Common myeloid progenitor, CD34-positive (primary cell): ENCODE results near the gene SYNGAP1.

ENCODE experiments used
- CTCF ChIA-PET: fragments of 350-600 bp; sonication (Branson Sonifier 250); formaldehyde crosslinking; loops from one replicate; lab custom pipeline; 2021; ENCODE audit warnings: antibody characterized with exemption; lab: Charles Lee
- POLR2A ChIA-PET: fragments of 350-600 bp; sonication (Branson Sonifier 250); formaldehyde crosslinking; loops from one replicate; lab custom pipeline; 2021; ENCODE audit warnings: antibody characterized with exemption; lab: Charles Lee
- DNase-seq, 3 donors: peaks; one replicate each; pipeline versions ENCODE4 v3.0.0 to v3.0.0-alpha.2; 2013
- H3K27ac ChIP-seq, 2 experiments: 1 replicate in 1 of 2; 2 replicates in 1 of 2; pipeline ENCODE4 v1.7.0; 2013; ENCODE audit warnings: inconsistent platforms in 2 of 2, low read length in 2 of 2, mild to moderate bottlenecking in 2 of 2, low read depth in 1 of 2, moderate library complexity in 1 of 2; ENCODE audit not compliant: severe bottlenecking in 2 of 2, insufficient read depth in 1 of 2, poor library complexity in 1 of 2
- H3K27me3 ChIP-seq, 5 experiments: replicated peaks in 2 of 5; 1 replicate in 3 of 5; 2 replicates in 2 of 5; pipeline versions ENCODE4 v1.6.1 to v1.7.0; 2013; ENCODE audit warnings: low read length in 4 of 5, mild to moderate bottlenecking in 2 of 5, moderate library complexity in 2 of 5, inconsistent platforms in 1 of 5; ENCODE audit not compliant: insufficient read depth in 5 of 5, control insufficient read depth in 4 of 5
- H3K36me3 ChIP-seq, 4 experiments: 1 replicate in 2 of 4; 2 replicates in 2 of 4; pipeline versions ENCODE4 v1.6.1 to v1.7.0; 2013; ENCODE audit warnings: low read length in 3 of 4, control low read depth in 1 of 4, mild to moderate bottlenecking in 1 of 4; ENCODE audit not compliant: control insufficient read depth in 4 of 4, insufficient read depth in 4 of 4
- H3K4me1 ChIP-seq, 4 experiments: 1 replicate in 3 of 4; 2 replicates in 1 of 4; pipeline versions ENCODE4 v1.6.1 to v1.7.1; 2013; ENCODE audit warnings: low read length in 3 of 4, mild to moderate bottlenecking in 3 of 4, control low read depth in 1 of 4, inconsistent platforms in 1 of 4, moderate library complexity in 1 of 4; ENCODE audit not compliant: control insufficient read depth in 4 of 4, insufficient read depth in 4 of 4; ENCODE audit errors: control extremely low read depth in 1 of 4
- H3K4me3 ChIP-seq, 7 experiments: 1 replicate in 4 of 7; 2 replicates in 3 of 7; pipeline versions ENCODE4 v1.5.1 to v1.7.0; 2013; ENCODE audit warnings: mild to moderate bottlenecking in 7 of 7, low read length in 6 of 7, moderate library complexity in 6 of 7, inconsistent platforms in 2 of 7, low read depth in 2 of 7, control low read depth in 1 of 7; ENCODE audit not compliant: insufficient read depth in 4 of 7, control insufficient read depth in 1 of 7; ENCODE audit errors: extremely low read depth in 1 of 7
- H3K9me3 ChIP-seq, 5 experiments: 1 replicate in 4 of 5; 2 replicates in 1 of 5; pipeline versions ENCODE4 v1.6.1 to v1.7.1; 2013; ENCODE audit warnings: low read length in 4 of 5, mild to moderate bottlenecking in 2 of 5, inconsistent platforms in 1 of 5, low read depth in 1 of 5, moderate library complexity in 1 of 5; ENCODE audit not compliant: control insufficient read depth in 4 of 5, insufficient read depth in 2 of 5; ENCODE audit errors: control extremely low read depth in 1 of 5
- WGBS: methylation state at CpG from one replicate; pipeline ENCODE4 v1.1.5; 2013; ENCODE audit not compliant: insufficient coverage; 5-methylcytosine and 5-hydroxymethylcytosine counted together

Gene SYNGAP1

GRCh38 chr6:33430991-33431879 lies 11.4 kb downstream of the SYNGAP1 start:
- DNase-seq, result peak; percentile 81 to 91 (median 88)
- Histone ChIP-seq H3K4me1 (peaks cover 15 to 71% (median 69%) of the 10 kb centered on the region in 4 experiments), H3K9me3 (no peaks in the 10 kb centered on the region), H3K4me3 (peak overlapping the region in 6 of 7 experiments; percentile 40 to 68 (median 60)), H3K36me3 (peaks cover 4 to 13% (median 8%) of the 10 kb centered on the region in 4 experiments), H3K27me3 (no peaks in the 10 kb centered on the region), H3K27ac (peak overlapping the region; percentile 52 to 71)
- ChIA-PET POLR2A (interaction anchor here (0.6 kb wide), 1 partner anchor 119 kb away, joined by 4 read pairs; no protein-coding TSS in a partner anchor), CTCF (interaction anchor here (0.9 to 2.5 kb wide), 13 partner anchors 9 to 270 kb away, joined by 3 to 9 read pairs (median 4); partner anchors contain the start of genes CUTA, SYNGAP1 and ZBTB9)
- 0% methylated on average over 5 of the region's 12 CpGs for WGBS

GRCh38 chr6:33431880-33432541 lies 12.1 kb downstream of the SYNGAP1 start:
- Histone ChIP-seq H3K4me3 (peak overlapping the region; percentile 5 to 68 (median 57)), H3K4me1 (peaks cover 15 to 66% (median 64%) of the 10 kb centered on the region in 4 experiments), H3K9me3 (no peaks in the 10 kb centered on the region), H3K36me3 (peaks cover 4 to 20% (median 14%) of the 10 kb centered on the region in 4 experiments), H3K27ac (peak overlapping the region; percentile 36 to 71), H3K27me3 (no peaks in the 10 kb centered on the region)
- peak in 2 of 3 donors; percentile 67 to 81 for DNase-seq
- CTCF ChIA-PET, result interaction anchor here (1.4 to 1.6 kb wide), 4 partner anchors 9 to 49 kb away, joined by 3 to 5 read pairs (median 4); no protein-coding TSS in a partner anchor
- WGBS, result 0% methylated on average over 2 of the region's 12 CpGs
- POLR2A ChIA-PET, result interaction anchor here (0.6 kb wide), 1 partner anchor 120 kb away, joined by 4 read pairs; no protein-coding TSS in a partner anchor

DNA sequence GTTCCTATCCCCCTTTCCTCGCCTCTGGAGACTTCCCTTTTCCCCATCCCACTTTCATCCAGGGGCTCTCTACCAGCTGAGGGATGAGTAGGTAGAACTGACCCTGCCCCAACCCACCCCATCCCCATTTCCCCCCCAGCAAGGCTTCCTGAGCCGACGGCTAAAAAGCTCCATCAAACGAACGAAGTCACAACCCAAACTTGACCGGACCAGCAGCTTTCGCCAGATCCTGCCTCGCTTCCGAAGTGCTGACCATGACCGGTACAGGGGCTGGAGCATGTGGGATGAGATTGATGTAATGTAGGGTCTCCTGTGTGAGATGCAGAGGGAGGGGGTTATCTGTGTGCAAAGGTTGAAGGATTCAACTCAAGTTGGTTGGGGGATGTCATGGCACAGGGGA lies 12.7 kb downstream of the SYNGAP1 start:
- no peaks in the 10 kb centered on the region for H3K9me3 ChIP-seq
- peak overlapping the region in 1 of 2 experiments; percentile 71 for H3K27ac ChIP-seq
- 13% methylated on average over 6 of the region's 10 CpGs for WGBS
- peaks cover 15 to 60% (median 58%) of the 10 kb centered on the region in 4 experiments for H3K4me1 ChIP-seq
- no peak for DNase-seq
- POLR2A ChIA-PET, result no interaction called here
- CTCF ChIA-PET, result interaction anchor here (1.4 kb wide), 1 partner anchor 9 kb away, joined by 4 read pairs; no protein-coding TSS in a partner anchor
- H3K36me3 ChIP-seq, result peaks cover 4 to 26% (median 18%) of the 10 kb centered on the region in 4 experiments
- no peaks in the 10 kb centered on the region for H3K27me3 ChIP-seq
- peak overlapping the region in 6 of 7 experiments; percentile 40 to 68 (median 56) for H3K4me3 ChIP-seq

GRCh38 chr6:33433001-33433543 lies 13.2 kb downstream of the SYNGAP1 start:
- Histone ChIP-seq H3K27me3 (no peaks in the 10 kb centered on the region), H3K27ac (no peak overlapping the region), H3K4me1 (peaks cover 15 to 59% (median 57%) of the 10 kb centered on the region in 4 experiments), H3K4me3 (peak overlapping the region in 5 of 7 experiments; percentile 13 to 68 (median 57)), H3K36me3 (peaks cover 5 to 31% (median 21%) of the 10 kb centered on the region in 4 experiments), H3K9me3 (no peaks in the 10 kb centered on the region)
- POLR2A ChIA-PET, result no interaction called here
- CTCF ChIA-PET, result no interaction called here
- 100% methylated on average over 1 of the region's 1 CpG for WGBS
- no peak for DNase-seq

- CTCF ChIA-PET, result interaction anchor here (0.6 to 2.0 kb wide), 2 partner anchors 8 to 102 kb away, joined by 3 to 6 read pairs; no protein-coding TSS in a partner anchor
- Histone ChIP-seq H3K36me3 (peaks cover 6 to 37% (median 27%) of the 10 kb centered on the region in 4 experiments), H3K9me3 (no peaks in the 10 kb centered on the region), H3K4me3 (peak overlapping the region in 2 of 7 experiments; percentile 57 to 68), H3K4me1 (peaks cover 15 to 54% (median 51%) of the 10 kb centered on the region in 4 experiments), H3K27me3 (no peaks in the 10 kb centered on the region), H3K27ac (no peak overlapping the region)
- 19% methylated on average over 9 of the region's 17 CpGs for WGBS
- DNase-seq, result no peak
- POLR2A ChIA-PET, result interaction anchor here (0.7 kb wide), 1 partner anchor 12 kb away, joined by 3 read pairs; no protein-coding TSS in a partner anchor
Measured at GRCh38 chr6:33433544-33434191, 13.8 kb downstream of the SYNGAP1 start.

- DNase-seq, result no peak
- WGBS, result 95% methylated on average over 4 of the region's 4 CpGs
- Histone ChIP-seq H3K36me3 (peaks cover 6 to 46% (median 31%) of the 10 kb centered on the region in 4 experiments), H3K4me1 (peaks cover 10 to 41% (median 38%) of the 10 kb centered on the region in 4 experiments), H3K27me3 (no peaks in the 10 kb centered on the region), H3K27ac (no peak overlapping the region), H3K9me3 (no peaks in the 10 kb centered on the region), H3K4me3 (no peak overlapping the region)
- CTCF ChIA-PET, result interaction anchor here (0.9 to 2.0 kb wide), 2 partner anchors 9 to 46 kb away, joined by 3 to 6 read pairs; no protein-coding TSS in a partner anchor
- POLR2A ChIA-PET, result no interaction called here
Measured at GRCh38 chr6:33434961-33435360, 15.1 kb downstream of the SYNGAP1 start.
